LNCaP clone FGC (cell line): ENCODE measurements around the gene DCLK1.

Experiments
- DNase-seq: peaks from one replicate; pipeline ENCODE4 v3.0.0-alpha.2; 2011; ENCODE audit warnings: low read depth
- H3K4me3 ChIP-seq: 2 replicates; pipeline ENCODE4 v1.5.1; 2011; ENCODE audit warnings: mild to moderate bottlenecking, low read depth, low read length, control low read depth
- CTCF ChIP-seq: IDR thresholded peaks from 2 replicates; pipeline ENCODE4 v1.5.1; 2012; ENCODE audit warnings: mild to moderate bottlenecking; ENCODE audit not compliant: control insufficient read depth, insufficient read depth; ENCODE audit errors: extremely low read depth

DCLK1 gene

GRCh38 chr13:35926859-35927530 is 204.2 kb downstream of the DCLK1 start:
- TF ChIP-seq CTCF, result no peak
- no peak overlapping the region for H3K4me3 ChIP-seq
- DNase-seq, result no peak

GRCh38 chr13:35925669-35926068 is 205.5 kb downstream of the DCLK1 start:
- no peak overlapping the region for H3K4me3 ChIP-seq
- no peak for TF ChIP-seq CTCF
- no peak for DNase-seq

GRCh38 chr13:35923347-35923746 is 207.8 kb downstream of the DCLK1 start:
- no peak for DNase-seq
- TF ChIP-seq CTCF, result no peak
- no peak overlapping the region for H3K4me3 ChIP-seq

- no peak overlapping the region for H3K4me3 ChIP-seq
- no peak for TF ChIP-seq CTCF
- DNase-seq, result no peak
These were observed 210.4 kb downstream of the DCLK1 start for GRCh38 chr13:35920816-35921215.

GRCh38 chr13:35917942-35918645 is 213.1 kb downstream of the DCLK1 start:
- DNase-seq, result no peak
- TF ChIP-seq CTCF, result no peak
- no peak overlapping the region for H3K4me3 ChIP-seq

- H3K4me3 ChIP-seq, result no peak overlapping the region
- no peak for TF ChIP-seq CTCF
- no peak for DNase-seq
These were observed 213.8 kb downstream of the DCLK1 start for GRCh38 chr13:35917252-35917941.
